Ishikawa (cell line): ENCODE measurements around the gene PTPN18.
A peak's percentile ranks its signal among the peaks of the same experiment; 100 is the strongest.

ENCODE experiments used
- CEBPB ChIP-seq: IDR thresholded peaks from 2 replicates; pipeline ENCODE4 v1.6.1; 2012
- CREB1 ChIP-seq: IDR thresholded peaks from 2 replicates; pipeline ENCODE4 v1.6.1; 2012; ENCODE audit warnings: low read depth
- EGR1 ChIP-seq: IDR thresholded peaks from 2 replicates; pipeline ENCODE4 v1.6.1; 2012
- EP300 ChIP-seq: IDR thresholded peaks from 2 replicates; pipeline ENCODE4 v1.6.1; 2012; ENCODE audit warnings: borderline replicate concordance
- FOXM1 ChIP-seq: IDR thresholded peaks from 2 replicates; pipeline ENCODE4 v1.6.1; 2012; ENCODE audit warnings: low read depth, borderline replicate concordance
- NFIC ChIP-seq: IDR thresholded peaks from 2 replicates; pipeline ENCODE4 v1.6.1; 2012
- RAD21 ChIP-seq: IDR thresholded peaks from 2 replicates; pipeline ENCODE4 v1.6.1; 2012; ENCODE audit warnings: low read depth
- TAF1 ChIP-seq: IDR thresholded peaks from 2 replicates; pipeline ENCODE4 v1.6.1; 2012; ENCODE audit warnings: low read depth, mild to moderate bottlenecking
- TCF12 ChIP-seq: IDR thresholded peaks from 2 replicates; pipeline ENCODE4 v1.6.1; 2012; ENCODE audit warnings: low read depth
- TEAD4 ChIP-seq: IDR thresholded peaks from 2 replicates; pipeline ENCODE4 v1.6.1; 2012
- YY1 ChIP-seq: IDR thresholded peaks from 2 replicates; pipeline ENCODE4 v1.6.1; 2012; ENCODE audit warnings: low read depth
- ZBTB7A ChIP-seq: IDR thresholded peaks from 2 replicates; pipeline ENCODE4 v1.6.1; 2012; ENCODE audit warnings: low read depth
- TF ChIP-seq, protein P1 (sequence below): IDR thresholded peaks from 2 replicates; pipeline ENCODE4 v1.6.1; 2012; ENCODE audit warnings: low read depth, mild to moderate bottlenecking
- TF ChIP-seq, protein P2 (sequence below): IDR thresholded peaks from 2 replicates; pipeline ENCODE4 v1.6.1; 2012
- TF ChIP-seq, protein P3 (sequence below): IDR thresholded peaks from 2 replicates; pipeline ENCODE4 v1.6.1; 2012

Gene PTPN18

DNA sequence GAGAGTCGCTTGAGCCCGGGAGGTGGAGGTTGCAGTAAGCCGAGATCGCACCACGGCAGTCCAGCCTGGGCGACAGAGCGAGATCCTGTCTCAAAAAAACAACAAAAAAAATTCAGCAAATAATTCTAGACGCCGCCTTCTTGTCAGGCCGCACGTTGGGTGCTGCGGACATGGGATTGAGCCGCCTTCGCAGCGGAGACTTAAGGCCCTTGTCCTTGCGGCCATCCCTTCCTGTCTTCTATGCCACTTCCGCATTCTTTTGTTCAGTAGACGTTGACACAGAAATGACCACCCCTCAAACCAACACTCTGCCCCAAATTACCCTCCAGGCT, 15.8 kb downstream of the PTPN18 start:
- TF ChIP-seq ZBTB7A (no peak), TCF12 (no peak), EGR1 (no peak), RAD21 (no peak), NFIC (no peak), TAF1 (no peak), YY1 (no peak), FOXM1 (no peak), CREB1 (no peak), TEAD4 (no peak), EP300 (no peak), CEBPB (no peak)
- TF ChIP-seq, protein P1, sequence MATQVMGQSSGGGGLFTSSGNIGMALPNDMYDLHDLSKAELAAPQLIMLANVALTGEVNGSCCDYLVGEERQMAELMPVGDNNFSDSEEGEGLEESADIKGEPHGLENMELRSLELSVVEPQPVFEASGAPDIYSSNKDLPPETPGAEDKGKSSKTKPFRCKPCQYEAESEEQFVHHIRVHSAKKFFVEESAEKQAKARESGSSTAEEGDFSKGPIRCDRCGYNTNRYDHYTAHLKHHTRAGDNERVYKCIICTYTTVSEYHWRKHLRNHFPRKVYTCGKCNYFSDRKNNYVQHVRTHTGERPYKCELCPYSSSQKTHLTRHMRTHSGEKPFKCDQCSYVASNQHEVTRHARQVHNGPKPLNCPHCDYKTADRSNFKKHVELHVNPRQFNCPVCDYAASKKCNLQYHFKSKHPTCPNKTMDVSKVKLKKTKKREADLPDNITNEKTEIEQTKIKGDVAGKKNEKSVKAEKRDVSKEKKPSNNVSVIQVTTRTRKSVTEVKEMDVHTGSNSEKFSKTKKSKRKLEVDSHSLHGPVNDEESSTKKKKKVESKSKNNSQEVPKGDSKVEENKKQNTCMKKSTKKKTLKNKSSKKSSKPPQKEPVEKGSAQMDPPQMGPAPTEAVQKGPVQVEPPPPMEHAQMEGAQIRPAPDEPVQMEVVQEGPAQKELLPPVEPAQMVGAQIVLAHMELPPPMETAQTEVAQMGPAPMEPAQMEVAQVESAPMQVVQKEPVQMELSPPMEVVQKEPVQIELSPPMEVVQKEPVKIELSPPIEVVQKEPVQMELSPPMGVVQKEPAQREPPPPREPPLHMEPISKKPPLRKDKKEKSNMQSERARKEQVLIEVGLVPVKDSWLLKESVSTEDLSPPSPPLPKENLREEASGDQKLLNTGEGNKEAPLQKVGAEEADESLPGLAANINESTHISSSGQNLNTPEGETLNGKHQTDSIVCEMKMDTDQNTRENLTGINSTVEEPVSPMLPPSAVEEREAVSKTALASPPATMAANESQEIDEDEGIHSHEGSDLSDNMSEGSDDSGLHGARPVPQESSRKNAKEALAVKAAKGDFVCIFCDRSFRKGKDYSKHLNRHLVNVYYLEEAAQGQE = no peak
- TF ChIP-seq, protein P2, sequence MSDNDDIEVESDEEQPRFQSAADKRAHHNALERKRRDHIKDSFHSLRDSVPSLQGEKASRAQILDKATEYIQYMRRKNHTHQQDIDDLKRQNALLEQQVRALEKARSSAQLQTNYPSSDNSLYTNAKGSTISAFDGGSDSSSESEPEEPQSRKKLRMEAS = no peak
- TF ChIP-seq, protein P3, sequence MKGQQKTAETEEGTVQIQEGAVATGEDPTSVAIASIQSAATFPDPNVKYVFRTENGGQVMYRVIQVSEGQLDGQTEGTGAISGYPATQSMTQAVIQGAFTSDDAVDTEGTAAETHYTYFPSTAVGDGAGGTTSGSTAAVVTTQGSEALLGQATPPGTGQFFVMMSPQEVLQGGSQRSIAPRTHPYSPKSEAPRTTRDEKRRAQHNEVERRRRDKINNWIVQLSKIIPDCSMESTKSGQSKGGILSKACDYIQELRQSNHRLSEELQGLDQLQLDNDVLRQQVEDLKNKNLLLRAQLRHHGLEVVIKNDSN = no peak

DNA sequence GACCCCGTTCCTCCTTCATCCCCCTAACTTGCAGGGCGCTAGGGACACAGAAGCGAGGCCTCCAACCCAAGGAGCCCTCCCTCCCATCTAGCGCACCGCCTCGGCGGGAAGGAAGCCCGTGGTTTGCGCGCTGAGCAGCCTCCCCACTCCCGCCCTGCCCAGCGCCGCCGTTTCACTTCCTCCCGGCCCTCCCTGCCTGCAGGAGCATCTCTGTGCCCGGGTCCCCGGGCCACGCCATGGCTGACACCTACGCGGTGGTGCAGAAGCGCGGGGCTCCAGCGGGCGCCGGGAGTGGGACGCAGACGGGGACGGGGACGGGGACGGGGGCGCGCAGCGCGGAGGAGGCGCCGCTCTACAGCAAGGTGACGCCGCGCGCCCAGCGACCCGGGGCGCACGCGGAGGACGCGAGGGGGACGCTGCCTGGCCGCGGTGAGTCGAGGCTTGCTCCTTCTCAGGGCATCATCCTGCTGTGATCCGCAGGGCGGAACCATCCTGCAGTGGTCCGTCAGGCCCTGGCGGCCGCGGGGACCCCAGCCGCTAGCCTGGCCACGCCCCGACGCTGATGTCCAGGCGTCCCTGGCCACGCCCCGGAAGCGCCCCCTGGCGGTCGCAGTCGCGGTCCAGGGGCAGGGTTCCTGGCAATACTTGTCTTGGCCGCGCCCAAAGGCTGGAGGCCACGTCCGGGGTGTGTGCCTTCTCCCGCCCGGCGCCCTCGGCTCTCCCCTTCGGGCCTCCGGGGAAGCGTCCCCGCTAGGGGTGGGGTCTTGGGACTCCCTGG, 16.4 kb downstream of the PTPN18 start:
- peak; percentile 40 for TF ChIP-seq TEAD4
- TF ChIP-seq TAF1 = peak; percentile 60
- TF ChIP-seq EGR1 = no peak
- no peak for TF ChIP-seq CREB1
- peak; percentile 36 for TF ChIP-seq YY1
- TF ChIP-seq ZBTB7A = peak; percentile 91
- TF ChIP-seq NFIC = peak; percentile 28; the same call in 1 of the 2 replicates
- TF ChIP-seq RAD21 = peak; percentile 26; the same call in 1 of the 2 replicates
- TF ChIP-seq, protein P2 = peak; percentile 56

DNA sequence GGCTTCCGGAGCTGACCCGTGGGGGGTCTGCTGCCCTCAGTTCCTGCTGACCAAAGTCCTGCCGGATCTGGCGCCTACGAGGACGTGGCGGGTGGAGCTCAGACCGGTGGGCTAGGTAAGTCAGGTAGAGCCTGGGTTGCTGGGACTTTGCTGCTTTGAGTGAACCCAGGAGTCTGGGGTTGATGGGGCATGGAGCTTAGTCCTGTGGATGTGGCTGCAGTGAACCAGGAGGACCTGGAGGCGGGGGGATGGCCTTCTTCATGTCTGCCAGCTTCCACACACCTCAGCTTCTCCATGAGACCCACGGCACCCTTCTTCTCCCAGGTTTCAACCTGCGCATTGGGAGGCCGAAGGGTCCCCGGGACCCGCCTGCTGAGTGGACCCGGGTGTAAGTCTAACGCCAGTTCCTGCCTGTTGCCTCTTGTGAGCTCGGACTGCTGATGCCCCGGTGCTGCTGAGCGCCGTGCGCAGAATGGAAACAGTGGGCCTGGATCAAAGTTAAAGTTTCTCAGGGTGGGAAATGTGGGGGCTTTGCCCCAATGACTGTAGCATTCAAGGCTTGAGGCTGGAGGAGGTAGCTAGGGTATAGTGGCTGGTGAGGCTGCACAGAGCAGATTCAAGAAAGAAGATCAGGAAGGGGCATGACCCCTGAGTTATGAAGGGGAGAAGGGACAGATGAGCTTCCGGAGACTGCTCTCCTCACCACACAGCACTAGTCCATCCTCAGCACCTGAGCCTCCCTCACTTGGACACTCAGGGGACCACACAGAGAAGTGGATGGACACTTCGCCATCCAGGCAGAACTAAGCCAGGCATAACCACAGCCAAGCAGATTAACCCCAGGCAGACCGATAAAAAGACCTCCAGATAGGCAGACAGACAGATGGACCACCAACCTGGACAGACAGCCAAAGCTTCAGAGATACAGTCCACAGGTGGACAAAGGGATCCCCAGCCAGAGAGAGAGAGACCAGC, 17.3 kb downstream of the PTPN18 start:
- TF ChIP-seq, protein P2 = no peak
- TF ChIP-seq EGR1 (no peak), RAD21 (no peak), TEAD4 (no peak), FOXM1 (no peak), NFIC (no peak), CREB1 (no peak), YY1 (no peak), ZBTB7A (peak; percentile 80; the same call in 1 of the 2 replicates), TAF1 (peak; percentile 16)
- TF ChIP-seq, protein P3 = no peak

DNA sequence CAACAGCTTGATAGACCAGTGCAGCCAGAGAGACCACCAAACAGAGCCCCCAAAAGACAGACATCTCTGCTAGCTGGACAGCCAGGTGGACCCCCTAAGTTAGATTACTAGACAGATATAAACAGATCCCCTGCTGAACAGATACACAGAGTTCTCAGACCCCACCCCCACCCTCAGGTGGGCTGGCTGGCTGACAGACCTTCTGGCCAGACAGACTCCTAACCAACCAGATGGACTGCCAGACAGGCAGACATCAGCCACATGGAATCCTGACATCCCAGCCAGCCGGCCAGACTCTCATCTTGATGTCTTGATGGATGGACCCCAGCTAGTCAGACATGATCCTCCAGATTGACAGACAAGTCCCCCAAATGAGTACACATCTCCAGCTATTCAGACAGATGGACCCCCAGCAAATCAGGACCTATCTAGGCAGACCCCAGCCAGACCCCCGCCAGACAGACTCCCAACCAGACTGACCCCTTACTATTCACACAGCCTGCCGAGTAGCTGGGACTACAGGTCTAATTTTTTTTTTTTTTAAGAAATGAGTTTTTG, 18.0 kb downstream of the PTPN18 start:
- TF ChIP-seq, protein P3 = no peak
- TF ChIP-seq RAD21 = no peak
- TF ChIP-seq, protein P2 = no peak
- TF ChIP-seq EGR1 = no peak
- no peak for TF ChIP-seq TAF1
- no peak for TF ChIP-seq EP300

DNA sequence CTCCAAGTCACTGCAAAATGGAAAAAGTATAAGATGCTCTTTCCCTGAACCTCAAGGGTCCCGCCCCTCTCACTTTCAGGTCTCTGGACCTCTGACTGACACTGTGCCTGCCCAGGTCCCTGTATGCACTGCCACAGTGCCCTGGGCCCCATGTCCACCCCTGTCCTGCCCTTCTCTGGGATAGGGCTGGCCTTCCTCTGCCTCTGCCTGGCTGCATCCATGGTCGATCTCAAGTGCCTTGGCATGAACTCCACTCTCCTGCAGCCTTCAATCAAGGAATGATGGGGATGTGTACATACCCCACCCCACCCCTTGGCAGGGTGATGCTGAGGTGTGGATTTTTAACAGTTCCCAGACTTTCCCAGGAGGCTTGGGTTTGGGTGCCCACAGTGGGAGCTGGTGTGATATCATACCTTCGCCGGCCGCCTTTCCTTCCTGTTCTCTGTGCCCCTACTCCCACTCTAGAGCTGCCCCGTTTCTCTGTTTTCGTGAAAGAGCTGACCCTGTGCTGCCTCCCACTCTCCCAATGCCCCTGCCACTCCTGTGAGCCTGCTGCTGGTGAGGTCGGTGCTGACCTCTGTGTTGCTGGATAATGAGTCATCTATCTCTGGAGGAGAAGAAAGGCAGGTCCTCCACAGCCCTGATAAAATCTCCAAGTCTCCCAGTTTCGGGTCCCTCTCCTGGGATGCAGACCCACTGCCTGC, 18.9 kb downstream of the PTPN18 start:
- TF ChIP-seq TCF12 = no peak
- TF ChIP-seq, protein P1 = no peak
- no peak for TF ChIP-seq EGR1
- TF ChIP-seq EP300 = no peak
- TF ChIP-seq, protein P2 = no peak
- no peak for TF ChIP-seq CEBPB
- TF ChIP-seq, protein P3 = no peak
- no peak for TF ChIP-seq TAF1
- TF ChIP-seq NFIC = no peak
- no peak for TF ChIP-seq CREB1
- no peak for TF ChIP-seq YY1
- TF ChIP-seq ZBTB7A = no peak
- TF ChIP-seq TEAD4 = no peak
- TF ChIP-seq RAD21 = no peak
- no peak for TF ChIP-seq FOXM1
